HG03565 (cell line): ENCODE data around the gene FAAP100.

ENCODE experiments used
- ATAC-seq: cut with Tn5 transposase; IDR thresholded peaks from one replicate; pipeline ENCODE4 v1.9.1; 2021; ENCODE audit warnings: mild to moderate bottlenecking, moderate library complexity; ENCODE audit not compliant: unreplicated experiment

FAAP100 gene

DNA sequence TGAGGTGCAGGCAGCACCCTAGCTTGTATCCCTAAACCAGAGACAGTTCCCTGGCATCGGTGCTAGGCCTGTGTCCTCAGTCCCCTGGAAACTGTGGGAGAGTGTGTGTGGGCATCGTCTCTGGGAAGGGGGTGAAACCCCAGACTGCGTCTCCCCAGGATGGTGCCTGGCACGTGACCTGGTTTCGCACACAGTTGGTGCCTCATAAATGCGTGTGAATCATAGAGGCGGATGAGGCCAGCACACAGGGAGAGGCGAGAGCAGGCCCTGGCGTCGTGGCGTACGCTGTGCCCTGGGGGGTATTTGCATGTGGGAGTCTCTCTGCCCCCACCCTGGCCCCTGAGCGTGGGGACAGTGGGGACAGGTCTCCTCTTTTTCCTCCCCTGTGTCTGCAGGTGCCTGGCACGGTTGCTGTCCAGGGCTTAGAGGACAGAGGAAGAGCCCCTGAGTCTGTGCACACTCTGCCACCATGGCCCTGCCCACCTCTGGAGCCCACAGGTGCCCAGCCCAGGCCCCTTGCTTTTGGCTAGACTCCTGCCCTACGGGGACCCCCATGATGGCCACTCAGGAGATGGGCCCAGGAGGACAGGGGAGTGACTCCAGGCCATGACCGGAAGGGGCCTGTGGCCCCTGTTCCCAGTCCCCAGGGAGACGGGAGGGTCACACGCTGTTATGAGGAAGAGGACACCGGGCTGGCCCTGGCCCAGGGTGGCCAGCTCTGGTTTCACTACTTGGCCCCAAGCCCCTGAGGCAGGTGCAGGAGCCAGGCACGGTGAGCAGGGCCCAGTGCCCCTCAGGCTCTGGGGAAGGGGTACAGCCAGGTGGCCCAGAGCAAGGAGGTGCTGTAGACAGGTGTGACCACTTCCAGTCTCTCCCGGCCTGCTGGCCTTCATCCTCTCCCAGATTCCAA lies 25.2 kb downstream of the FAAP100 start:
- no peak for ATAC-seq

DNA sequence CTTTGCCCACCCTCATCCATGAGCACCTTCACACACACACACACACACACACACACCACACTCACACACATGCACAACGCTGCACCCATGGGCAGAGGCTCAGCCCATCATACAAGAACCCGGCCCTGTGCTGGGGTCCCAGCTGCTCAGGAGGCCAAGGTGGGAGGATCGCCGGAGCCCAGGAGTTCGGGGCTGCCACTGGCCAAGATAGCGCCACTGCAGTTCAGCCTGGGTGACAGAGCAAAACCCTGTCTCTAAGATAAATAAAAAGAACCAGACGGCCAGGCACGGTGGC lies 27.3 kb downstream of the FAAP100 start:
- ATAC-seq = no peak

- no peak for ATAC-seq
Measured at GRCh38 chr17:81524039-81524864, 27.9 kb downstream of the FAAP100 start.

DNA sequence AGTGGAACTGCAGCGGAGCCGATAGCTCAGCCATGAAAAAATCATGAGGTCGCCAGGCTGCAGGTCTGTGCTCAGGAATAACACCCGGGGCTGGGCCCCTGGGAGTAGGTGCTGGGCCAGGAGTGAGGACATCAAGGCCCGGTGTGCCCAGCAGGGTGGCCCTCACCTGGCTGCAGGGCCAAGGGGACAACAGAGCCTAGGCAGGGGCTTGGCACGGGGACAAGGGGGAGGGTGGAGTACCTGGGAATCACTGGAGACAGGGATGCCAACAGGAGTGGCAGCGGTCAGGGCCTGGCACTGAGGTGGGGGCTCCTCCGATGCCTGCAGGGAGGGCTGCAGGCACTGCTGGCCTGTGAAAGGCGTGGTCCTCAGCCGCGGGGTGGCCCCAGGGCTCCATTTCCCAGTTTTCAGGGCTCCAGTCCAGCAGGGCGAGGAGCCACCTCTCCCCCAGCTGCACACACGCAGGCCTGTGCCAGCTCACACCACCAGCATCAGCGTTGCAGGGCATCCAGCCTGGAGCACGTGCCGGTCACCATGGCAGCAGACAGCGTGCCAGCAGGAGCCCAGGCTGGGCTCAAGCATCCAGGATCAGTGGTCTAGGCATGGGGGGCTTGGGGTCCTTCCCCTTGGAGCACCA lies 28.6 kb downstream of the FAAP100 start:
- no peak for ATAC-seq

DNA sequence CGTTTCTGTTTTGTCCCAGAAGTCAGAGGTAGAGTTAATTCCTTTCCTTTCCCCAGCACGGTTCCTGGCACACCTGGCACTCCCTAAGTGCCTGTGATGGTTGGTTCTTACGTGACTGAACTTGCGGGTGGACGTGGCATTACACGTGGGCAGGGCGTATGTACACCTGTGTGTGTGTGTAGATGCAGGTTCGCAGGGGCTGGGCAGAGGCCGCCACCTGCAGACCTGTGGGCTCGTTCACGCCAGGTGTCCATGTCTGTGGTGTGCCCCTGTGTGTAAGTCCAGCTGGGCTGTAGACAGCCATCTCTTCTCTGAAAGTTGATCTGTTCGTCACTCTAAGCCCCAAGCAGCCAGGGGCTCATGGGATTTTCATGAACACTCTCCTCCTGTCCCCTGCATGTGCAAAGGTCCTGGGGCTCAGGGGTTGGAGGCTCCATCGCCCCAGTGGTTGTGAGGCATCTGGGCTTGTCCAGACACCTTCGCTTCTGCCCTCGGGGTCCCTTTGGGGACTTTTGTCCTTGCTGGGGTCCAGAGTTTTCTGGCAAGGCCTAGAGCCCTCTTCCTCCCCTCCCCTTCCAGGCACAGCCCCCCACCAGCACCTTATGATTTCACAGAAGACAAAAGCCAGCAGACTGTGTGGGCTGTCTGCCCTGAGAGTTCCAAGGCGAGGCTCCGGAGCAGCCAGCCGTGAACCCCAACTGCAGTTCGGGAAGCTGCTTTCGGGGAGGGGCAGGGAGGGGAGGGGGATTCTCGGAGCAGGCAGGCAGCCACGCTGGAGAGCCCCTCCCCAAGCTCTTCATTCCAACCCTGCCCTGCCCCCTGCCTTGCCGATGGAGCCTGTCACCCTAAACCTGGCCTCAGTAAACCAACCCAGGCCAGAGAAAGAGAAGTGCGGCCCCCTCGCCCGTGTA lies 29.4 kb downstream of the FAAP100 start:
- no peak for ATAC-seq

GRCh38 chr17:81520021-81520901 lies 31.9 kb downstream of the FAAP100 start:
- no peak for ATAC-seq

- no peak for ATAC-seq
Measured at GRCh38 chr17:81519284-81520020, 32.7 kb downstream of the FAAP100 start.

GRCh38 chr17:81518785-81519283 lies 33.3 kb downstream of the FAAP100 start:
- no peak for ATAC-seq

GRCh38 chr17:81518113-81518784 lies 33.9 kb downstream of the FAAP100 start:
- no peak for ATAC-seq

- ATAC-seq = no peak
Measured at GRCh38 chr17:81517339-81518112, 34.6 kb downstream of the FAAP100 start.

DNA sequence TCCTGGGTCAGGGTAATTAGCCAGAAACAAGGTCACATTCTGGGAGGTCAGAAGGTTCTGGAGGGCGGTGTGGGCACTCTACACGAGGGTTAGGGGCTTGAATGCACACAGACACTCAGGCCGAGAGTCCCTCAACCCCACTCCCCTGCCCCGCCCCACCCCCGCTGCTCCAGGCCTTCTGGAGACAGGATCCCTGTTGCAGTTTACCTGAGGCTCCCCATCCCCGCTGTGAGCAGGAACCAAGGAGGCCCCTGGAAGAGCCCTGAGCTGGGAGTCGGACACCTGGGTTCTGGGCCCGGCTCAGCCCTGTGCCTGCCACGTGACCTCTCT lies 35.2 kb downstream of the FAAP100 start:
- no peak for ATAC-seq

DNA sequence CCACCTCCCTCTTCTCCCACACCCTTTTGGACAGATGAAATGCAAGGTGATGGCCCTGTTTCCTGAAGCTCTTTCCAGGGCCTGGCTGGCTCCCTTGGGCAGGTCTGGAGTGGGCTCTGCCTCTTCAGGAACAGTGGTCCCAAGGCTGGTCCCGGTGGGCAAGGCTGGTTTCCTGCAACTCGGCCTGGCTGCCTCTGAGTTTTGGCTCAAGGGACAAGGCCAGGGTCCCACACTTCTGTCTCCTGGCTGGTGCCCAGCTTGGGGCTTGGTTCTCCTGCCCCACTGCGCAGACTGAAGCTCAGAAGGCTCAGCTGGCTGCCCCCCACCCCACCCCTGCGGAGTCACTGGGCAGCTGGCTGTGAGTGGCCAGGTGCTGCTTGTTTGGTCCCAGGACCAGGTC lies 35.7 kb downstream of the FAAP100 start:
- ATAC-seq = no peak

DNA sequence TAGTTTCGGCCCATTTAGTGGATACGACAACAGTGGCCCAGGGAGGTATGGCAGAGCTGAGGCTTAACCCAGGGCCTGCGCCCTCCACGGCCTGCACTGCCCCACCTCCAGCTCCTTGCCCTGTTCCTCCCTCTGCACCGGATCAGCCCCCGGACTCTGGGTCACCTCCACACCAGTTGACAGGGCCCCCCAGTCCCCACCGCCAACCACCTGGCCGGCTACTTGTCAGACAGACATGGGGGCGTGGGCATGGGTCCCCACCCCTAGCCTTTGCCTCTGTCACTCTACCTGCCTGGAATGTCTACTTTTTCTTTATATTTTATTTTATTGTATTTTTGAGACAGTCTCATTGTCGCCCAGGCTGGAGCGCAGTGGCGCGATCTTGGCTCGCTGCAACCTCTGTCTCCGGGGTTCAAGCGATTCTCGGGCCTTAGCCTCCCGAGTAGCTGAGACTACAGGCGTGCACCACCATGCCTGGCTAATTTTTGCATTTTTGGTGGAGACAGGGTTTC lies 36.6 kb downstream of the FAAP100 start:
- ATAC-seq = no peak

DNA sequence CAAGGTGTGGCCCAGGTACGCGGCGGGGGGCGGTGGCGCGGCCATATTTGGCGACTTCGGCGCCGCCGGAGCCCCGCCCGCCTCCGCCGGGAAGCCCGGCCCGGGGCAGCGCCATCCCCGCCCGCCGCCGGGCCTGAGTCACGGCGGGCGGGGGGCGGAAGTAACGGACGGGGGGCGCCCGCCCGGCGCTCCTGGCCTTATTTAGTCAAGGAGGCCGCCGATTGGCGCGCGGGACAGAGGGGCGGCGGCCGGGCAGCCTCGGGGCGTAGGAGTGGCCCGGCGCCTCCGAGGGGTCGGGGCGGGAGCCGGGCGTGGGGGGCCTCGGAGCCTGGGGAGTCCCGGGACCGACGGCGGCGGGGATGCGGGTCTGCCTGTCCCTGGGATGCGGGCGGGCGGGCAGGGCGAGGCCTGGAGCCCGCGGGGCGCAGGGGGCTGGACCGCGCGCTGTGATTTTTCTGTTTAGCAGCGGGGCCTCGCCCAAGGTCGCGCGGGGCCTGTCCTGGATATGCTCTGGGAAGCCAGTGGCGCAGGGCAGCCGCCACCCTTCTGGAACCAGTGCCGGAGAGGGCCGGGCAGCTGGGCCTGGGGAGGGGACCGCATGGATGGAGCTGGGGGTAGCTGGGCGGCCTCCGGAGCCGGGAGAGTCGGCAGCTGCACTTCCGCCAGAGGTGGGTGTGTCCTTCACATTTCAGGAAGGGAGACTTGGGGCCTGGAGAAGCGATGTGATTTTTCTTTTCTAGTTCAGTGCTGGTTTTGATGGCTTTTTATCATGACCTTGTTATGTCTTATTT lies 37.2 kb downstream of the FAAP100 start:
- ATAC-seq = peak; percentile 17

DNA sequence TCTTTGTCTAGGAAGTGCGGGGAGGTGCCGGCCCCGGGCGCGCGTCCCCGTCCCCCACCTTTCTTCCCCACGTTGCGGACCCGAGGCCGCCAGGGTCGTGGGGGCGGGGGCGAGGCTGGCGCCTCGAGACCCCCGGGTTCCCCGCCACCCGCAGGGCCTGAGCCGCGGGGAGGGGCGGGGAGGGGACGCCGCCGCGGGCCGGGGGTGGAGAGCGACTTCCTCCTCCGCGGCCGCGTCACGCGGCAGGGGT lies 37.7 kb downstream of the FAAP100 start:
- ATAC-seq = no peak

GRCh38 chr17:81513753-81514488 lies 38.2 kb downstream of the FAAP100 start:
- no peak for ATAC-seq
